B cell (primary cell): Measurements from ENCODE around the gene KRT222.

Experiments
- EZH2 ChIP-seq: IDR thresholded peaks from 2 replicates; pipeline ENCODE4 v1.6.1; 2012; ENCODE audit warnings: borderline replicate concordance, low read depth, mild to moderate bottlenecking, moderate library complexity, low read length; ENCODE audit not compliant: insufficient read depth, poor library complexity, severe bottlenecking
- TF ChIP-seq, protein P1 (sequence below): fragments of 200-600 bp; IDR thresholded peaks from one replicate; pipeline ENCODE4 v1.8.0; 2022; ENCODE audit warnings: antibody characterized with exemption, mild to moderate bottlenecking

DNA sequence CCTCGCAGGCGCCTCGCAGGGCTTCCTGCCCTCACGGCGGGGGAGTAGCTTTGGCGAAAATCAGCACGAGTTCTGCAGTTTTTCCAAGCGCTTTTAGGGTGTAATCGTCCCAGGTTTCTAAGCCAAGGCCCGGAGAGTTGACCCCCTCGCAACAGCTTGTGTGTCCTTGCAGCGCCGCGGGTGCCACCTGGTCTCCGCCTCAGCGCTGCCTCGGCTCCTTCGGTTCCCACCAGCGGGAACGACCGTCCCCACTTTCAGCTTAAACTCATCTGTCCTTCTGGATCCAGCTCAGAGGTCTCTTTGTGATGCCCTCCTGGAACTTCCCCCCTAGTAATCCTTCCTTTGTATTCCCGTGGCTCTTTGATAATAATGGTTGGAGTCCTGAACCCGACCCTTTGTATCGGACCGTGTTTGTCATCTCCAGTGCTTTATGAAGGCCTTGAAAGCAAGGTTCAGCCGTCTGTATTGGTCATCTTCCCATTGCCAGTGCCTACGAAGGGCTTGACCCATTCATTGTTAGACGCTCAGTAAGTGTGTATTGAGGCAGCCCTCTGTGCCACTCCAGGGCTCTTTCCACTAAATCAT lies 16.5 kb downstream of the KRT222 start:
- TF ChIP-seq, protein P1, sequence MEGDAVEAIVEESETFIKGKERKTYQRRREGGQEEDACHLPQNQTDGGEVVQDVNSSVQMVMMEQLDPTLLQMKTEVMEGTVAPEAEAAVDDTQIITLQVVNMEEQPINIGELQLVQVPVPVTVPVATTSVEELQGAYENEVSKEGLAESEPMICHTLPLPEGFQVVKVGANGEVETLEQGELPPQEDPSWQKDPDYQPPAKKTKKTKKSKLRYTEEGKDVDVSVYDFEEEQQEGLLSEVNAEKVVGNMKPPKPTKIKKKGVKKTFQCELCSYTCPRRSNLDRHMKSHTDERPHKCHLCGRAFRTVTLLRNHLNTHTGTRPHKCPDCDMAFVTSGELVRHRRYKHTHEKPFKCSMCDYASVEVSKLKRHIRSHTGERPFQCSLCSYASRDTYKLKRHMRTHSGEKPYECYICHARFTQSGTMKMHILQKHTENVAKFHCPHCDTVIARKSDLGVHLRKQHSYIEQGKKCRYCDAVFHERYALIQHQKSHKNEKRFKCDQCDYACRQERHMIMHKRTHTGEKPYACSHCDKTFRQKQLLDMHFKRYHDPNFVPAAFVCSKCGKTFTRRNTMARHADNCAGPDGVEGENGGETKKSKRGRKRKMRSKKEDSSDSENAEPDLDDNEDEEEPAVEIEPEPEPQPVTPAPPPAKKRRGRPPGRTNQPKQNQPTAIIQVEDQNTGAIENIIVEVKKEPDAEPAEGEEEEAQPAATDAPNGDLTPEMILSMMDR = no peak
- TF ChIP-seq EZH2 = no peak
